Measurements from ENCODE around the gene CALCOCO1.

The CALCOCO1 gene

DNA sequence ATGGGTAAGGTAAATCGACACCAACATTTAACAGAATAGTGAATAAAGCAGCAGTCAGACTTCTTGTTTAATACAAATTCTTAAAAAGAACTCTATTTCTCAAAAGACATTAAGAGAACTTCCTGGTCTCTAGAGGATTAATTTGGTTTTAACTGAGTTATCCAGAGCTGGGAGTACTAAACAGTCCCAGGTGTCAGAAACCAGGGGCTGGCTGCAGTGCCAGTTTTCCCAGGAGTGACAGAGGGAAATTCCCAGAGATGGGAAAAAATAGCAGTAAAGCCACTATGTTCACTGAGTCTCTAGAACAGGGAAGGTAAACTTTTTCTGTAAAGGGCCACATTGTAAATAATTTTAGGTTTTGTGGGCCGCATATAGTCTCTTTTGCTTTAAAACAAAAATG lies 60.2 kb downstream of the CALCOCO1 start:
- FAIRE-seq (no peak), DNase-seq (ENCODE audit: insufficient read length, low spot score) (no peak)
- TF ChIP-seq, protein P1, sequence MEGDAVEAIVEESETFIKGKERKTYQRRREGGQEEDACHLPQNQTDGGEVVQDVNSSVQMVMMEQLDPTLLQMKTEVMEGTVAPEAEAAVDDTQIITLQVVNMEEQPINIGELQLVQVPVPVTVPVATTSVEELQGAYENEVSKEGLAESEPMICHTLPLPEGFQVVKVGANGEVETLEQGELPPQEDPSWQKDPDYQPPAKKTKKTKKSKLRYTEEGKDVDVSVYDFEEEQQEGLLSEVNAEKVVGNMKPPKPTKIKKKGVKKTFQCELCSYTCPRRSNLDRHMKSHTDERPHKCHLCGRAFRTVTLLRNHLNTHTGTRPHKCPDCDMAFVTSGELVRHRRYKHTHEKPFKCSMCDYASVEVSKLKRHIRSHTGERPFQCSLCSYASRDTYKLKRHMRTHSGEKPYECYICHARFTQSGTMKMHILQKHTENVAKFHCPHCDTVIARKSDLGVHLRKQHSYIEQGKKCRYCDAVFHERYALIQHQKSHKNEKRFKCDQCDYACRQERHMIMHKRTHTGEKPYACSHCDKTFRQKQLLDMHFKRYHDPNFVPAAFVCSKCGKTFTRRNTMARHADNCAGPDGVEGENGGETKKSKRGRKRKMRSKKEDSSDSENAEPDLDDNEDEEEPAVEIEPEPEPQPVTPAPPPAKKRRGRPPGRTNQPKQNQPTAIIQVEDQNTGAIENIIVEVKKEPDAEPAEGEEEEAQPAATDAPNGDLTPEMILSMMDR (IDR thresholded peaks at IDR 0.05; ENCODE audit: insufficient read depth, missing control alignments), result no peak

DNA sequence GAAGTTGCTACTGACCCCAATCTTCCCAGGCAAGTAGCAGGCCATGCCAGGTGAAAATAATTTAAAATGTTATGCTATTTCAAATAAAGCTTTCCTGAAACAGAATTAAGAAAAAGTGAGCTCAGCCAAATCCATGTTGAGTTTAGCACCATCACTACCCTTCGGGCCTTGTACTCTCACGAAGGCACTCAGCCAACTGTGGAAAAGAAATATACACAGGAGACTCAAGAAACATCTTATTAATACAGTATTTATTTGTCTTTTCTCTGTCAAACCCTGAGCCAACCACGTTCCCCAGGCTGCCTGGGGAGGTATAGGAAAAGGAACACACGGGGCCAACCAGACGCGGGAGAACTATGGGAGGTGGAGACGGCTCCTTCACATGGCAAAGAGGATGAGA lies 62.3 kb downstream of the CALCOCO1 start:
- DNase-seq (ENCODE audit: insufficient read length, low spot score) (no peak), FAIRE-seq (no peak)
- TF ChIP-seq, protein P1 (IDR thresholded peaks at IDR 0.05; ENCODE audit: insufficient read depth, missing control alignments), result no peak

- TF ChIP-seq, protein P1 (IDR thresholded peaks at IDR 0.05; ENCODE audit: insufficient read depth, missing control alignments), result no peak
- no peak for FAIRE-seq
- DNase-seq (ENCODE audit: insufficient read length, low spot score), result no peak
Observed at GRCh38 chr12:53664191-53664590, 63.1 kb downstream of the CALCOCO1 start.

DNA sequence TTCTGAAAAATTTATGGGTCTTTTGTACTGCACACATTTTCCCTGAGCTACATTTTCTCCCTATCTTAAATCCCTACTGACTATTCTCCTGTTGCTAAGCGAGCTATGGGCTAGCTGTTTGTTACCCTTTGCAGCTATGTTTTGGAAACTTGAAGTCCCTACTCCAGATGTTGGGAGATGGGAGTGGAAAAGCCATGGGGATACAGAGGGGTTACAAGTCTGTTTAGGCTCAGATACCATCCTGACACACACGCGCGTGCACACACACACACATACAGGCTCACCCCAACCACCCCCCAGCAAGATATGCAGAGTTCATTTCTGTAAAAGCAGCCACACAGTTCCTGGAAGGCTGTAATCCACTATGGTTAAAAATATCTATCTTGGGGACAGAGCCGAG lies 67.2 kb downstream of the CALCOCO1 start:
- DNase-seq (ENCODE audit: insufficient read length, low spot score), result no peak
- TF ChIP-seq, protein P1 (IDR thresholded peaks at IDR 0.05; ENCODE audit: insufficient read depth, missing control alignments), result no peak
- FAIRE-seq, result no peak

DNA sequence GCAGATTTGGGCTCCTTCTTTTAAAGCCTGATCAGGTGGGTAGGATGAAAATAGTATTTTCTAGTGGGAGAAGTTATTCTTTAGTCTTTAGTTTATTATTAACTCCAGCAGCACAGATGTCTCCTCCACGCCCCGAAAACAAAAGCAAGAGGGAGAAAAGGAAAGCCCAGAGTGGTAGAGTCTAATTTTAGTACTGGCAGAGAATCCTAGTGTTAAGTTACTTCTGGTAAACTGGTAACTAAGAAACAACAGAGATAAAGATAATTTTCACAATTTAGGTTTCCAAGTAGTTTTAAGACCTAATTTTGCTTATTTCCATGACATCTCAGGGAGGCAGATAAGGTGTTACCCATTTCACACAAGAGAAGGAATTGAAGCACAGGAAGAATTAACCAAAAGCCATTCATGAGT lies 67.7 kb downstream of the CALCOCO1 start:
- no peak for DNase-seq (ENCODE audit: insufficient read length, low spot score)
- TF ChIP-seq, protein P1 (IDR thresholded peaks at IDR 0.05; ENCODE audit: insufficient read depth, missing control alignments), result no peak
- FAIRE-seq, result no peak

GRCh38 chr12:53659011-53659551 lies 68.2 kb downstream of the CALCOCO1 start:
- FAIRE-seq (no peak), DNase-seq (ENCODE audit: insufficient read length, low spot score) (no peak)
- TF ChIP-seq, protein P1 (IDR thresholded peaks at IDR 0.05; ENCODE audit: insufficient read depth, missing control alignments), result no peak

Data from D721Med (cell line).